Measurements from ENCODE around the gene P2RY14. TPM values are rescaled to one million over a fixed set of nuclear protein-coding genes. Genes with fewer than 3 reads are reported as not detected.

The P2RY14 gene
- total RNA-seq, 2 donors from 2014 or later, result 0.09 to 0.28 TPM

DNA sequence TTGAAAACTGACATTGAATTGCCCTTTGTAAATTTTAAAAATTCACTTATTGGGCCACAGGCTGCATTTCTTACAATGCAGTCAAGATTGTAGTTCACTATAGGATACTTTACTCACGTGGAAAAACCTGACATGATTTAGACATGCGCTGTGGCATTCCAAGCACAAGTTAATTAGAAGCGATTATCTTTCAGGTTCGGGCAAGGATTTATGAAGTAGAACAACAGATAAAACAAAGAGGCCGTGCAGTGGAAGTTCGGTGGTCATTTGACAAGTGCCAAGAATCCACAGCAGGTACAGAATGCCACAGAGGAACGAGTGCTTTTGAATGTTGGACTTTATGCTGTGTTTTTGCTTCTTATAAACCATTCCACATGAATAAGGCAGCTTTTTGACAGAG, 113.1 kb downstream of the P2RY14 start:
- Histone ChIP-seq H3K36me3 (no peaks in the 10 kb centered on the region), H3K4me1 (replicated peaks) (no peaks in the 10 kb centered on the region), H3K27me3 (replicated peaks; ENCODE audit: insufficient read depth) (no peaks in the 10 kb centered on the region), H3K9me3 (no peaks in the 10 kb centered on the region), H3K4me3 (no peak overlapping the region), H3K27ac (no peak overlapping the region)
- intact Hi-C loops (cut with DNase I), result loop anchor here (5.0 kb wide), 1 partner anchor 117 kb away; no protein-coding TSS in a partner anchor
- 48% methylated on average over 7 of the region's 7 CpGs for WGBS
- TF ChIP-seq POLR2A (IDR thresholded peaks at IDR 0.05) (no peak), POLR2AphosphoS5 (IDR thresholded peaks at IDR 0.05) (no peak)
- TF ChIP-seq, protein P1, sequence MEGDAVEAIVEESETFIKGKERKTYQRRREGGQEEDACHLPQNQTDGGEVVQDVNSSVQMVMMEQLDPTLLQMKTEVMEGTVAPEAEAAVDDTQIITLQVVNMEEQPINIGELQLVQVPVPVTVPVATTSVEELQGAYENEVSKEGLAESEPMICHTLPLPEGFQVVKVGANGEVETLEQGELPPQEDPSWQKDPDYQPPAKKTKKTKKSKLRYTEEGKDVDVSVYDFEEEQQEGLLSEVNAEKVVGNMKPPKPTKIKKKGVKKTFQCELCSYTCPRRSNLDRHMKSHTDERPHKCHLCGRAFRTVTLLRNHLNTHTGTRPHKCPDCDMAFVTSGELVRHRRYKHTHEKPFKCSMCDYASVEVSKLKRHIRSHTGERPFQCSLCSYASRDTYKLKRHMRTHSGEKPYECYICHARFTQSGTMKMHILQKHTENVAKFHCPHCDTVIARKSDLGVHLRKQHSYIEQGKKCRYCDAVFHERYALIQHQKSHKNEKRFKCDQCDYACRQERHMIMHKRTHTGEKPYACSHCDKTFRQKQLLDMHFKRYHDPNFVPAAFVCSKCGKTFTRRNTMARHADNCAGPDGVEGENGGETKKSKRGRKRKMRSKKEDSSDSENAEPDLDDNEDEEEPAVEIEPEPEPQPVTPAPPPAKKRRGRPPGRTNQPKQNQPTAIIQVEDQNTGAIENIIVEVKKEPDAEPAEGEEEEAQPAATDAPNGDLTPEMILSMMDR (IDR thresholded peaks at IDR 0.05), result no peak
- DNase-seq (ENCODE audit: low spot score), result no peak

Small RNAs within 50 kb of the gene (small RNA-seq; reads per million reads assigned to genes)
- gene RNA5SP145, result 14.9 to 57.4 reads per million in 2 donors

Other genes with a start within 250 kb of the P2RY14 start
- 1 to 10 TPM; 3.6 to 4.3 TPM for gene MED12L, start 192.9 kb downstream of the P2RY14 start, total RNA-seq
- under 1 TPM; 0.18 to 0.85 TPM for gene GPR171, start 75.3 kb downstream of the P2RY14 start, total RNA-seq
- gene GPR87, start 38.3 kb upstream of the P2RY14 start, total RNA-seq, result 10 to 100 TPM in 1 of 2 donors, 1 to 10 TPM in 1; 9.3 to 10.9 TPM
- gene P2RY13, start 51.0 kb upstream of the P2RY14 start, total RNA-seq, result under 1 TPM; 0.28 to 0.73 TPM
- gene P2RY12, start 106.2 kb upstream of the P2RY14 start, total RNA-seq, result 1 to 10 TPM in 1 of 2 donors, under 1 TPM in 1; 0.97 to 5.0 TPM
- 1 to 10 TPM in 1 of 2 donors, not detected in 1; 5.4 TPM for gene IGSF10, start 182.5 kb upstream of the P2RY14 start, total RNA-seq

Measured in prostate gland (tissue), 2 donors.